Stimulated activated naive CD8-positive, alpha-beta T cell treated with anti-CD3 and anti-CD28 coated beads, Interleukin-15, Interleukin-2, amounts not matched to agents 100 U/mL and 50 U/mL, for 24 hours (primary cell): Measurements from ENCODE around the gene OR6C2.
"Not testable (repeated sequence)": the region's sequence is repeated elsewhere in the genome, so short reads cannot be mapped to it uniquely, and the experiment has no call there.

Experiments
- ATAC-seq: fragments of 150-1000 bp; cut with Tn5 transposase; one replicate; pipeline ENCODE4 v1.10.0; 2021
- DNase-seq: peaks from one replicate; pipeline ENCODE4 v3.0.0; 2021

Gene OR6C2

DNA sequence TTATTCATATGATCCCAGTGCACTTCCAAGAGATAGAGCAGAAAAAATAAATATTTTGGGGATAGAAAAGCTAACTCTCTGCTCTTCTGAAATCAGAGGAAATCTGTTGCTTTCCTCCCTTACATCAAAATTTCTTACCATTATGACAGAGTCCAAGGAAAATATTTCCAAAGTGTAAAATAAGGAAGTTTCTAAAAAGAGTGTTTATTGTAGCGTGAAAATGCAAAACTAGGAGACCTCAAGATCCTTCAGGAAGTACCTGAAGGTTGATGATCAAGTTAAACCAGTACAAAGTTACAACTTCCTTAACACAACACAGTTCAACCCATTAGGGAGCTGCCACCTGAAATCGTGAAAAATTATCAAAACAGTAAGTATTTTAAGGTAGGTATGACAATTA lies at the start of gene OR6C2:
TSS of gene OR6C2 (plus strand) at position 301 of the 400 bp plus-strand sequence. CDS start 8,138 bp downstream, outside the sequence.
- DNase-seq (no peak), ATAC-seq (no peak)

DNA sequence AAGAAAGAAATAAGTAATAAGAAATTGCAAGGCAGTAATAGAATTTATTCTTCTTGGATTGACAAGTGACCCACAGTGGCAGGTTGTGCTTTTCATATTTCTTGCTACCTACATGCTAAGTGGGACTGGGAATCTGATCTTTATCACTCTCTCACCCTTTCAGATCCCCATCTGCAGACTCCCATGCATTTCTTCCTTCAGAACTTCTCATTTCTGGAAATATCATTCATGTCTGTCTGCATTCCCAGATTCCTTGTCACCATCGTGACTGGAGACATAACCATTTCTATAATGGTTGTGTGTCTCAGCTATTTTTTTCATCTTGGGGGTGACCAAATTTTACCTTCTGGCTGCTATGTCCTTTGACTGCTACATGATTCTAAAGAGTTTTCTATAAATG lies 47.5 kb upstream of the OR6C2 start:
- ATAC-seq: no peak
- no peak for DNase-seq

DNA sequence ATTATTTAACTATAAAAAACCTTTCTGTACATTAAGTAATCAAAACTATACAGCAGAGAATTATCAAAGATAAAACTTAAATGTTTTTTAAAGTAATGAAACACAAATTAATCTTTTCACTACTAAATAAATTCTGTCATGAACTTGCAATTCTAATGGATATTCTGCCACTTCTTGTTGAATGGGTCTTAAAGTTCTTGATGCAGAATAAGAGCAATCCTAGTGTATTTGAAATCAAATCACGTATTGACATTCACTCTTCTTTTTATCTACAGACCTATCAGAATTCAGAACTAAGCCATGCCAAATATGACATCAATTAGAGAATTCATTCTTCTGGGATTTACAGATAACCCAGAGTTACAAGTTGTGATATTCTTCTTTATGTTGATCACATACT lies 43.6 kb upstream of the OR6C2 start, which contains the start of gene OR6C65:
TSS of gene OR6C65 (plus strand) at position 301 of the 400 bp plus-strand sequence. CDS start at position 301, 0 bp downstream.
- ATAC-seq (no peak), DNase-seq (no peak)

DNA sequence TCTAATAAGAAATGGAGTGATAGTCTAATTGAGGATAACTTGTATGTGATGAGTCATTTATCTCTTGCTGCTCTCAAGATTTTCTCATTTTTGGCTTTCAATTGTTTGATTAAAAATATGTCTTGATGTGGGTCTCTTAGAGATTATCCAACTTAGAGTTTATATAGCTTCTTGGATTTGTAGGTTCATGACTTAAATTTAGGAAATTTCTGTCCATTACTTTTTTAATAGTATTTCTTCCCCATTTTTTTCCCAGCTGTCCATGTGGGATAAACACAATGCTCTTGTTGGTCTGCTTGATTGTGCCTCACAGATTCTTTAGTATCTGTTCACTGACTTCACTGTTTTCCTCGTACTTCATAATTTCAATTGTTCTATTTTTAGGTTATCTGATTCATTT lies 36.0 kb upstream of the OR6C2 start:
- ATAC-seq (no peak), DNase-seq (no peak)

DNA sequence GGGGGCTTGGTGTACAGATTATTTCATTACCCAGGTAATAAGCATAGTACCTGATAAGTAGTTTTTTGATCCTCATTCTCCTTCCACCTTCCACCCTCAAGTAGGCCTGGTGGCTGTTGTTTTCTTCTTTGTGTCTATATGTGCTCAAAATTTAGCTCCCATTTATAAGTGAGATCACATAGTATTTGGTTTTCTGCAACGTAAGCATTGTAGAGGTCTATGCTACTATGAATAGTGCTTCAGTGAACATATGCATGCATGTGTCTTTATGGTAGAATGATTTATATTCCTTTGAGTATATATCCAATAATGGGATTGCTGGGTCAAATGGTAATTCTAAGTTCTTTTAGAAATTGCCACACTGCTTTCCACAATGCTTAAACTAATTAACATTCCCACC lies 34.7 kb upstream of the OR6C2 start:
- DNase-seq, ATAC-seq: not testable (repeated sequence)

DNA sequence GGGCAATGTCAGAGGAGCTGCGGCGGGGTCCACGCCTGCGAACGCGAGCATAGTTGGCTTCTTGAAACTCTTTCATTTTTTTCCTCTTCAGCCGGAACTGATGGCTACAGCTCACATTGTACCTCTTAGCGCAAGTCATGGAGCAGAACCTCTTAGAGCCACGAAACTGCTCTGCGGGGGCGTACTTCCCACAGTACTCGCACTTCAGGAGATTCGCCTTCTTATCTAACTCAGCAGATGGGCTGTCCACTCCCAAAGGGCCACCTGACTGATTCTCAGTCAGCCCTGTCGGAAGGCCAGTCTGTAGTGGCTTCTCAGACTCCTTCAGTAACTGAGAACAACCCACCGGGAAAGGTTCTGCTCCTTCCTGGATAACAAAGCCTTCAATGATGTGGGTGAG lies 31.7 kb upstream of the OR6C2 start:
- not testable (repeated sequence) for ATAC-seq, DNase-seq

DNA sequence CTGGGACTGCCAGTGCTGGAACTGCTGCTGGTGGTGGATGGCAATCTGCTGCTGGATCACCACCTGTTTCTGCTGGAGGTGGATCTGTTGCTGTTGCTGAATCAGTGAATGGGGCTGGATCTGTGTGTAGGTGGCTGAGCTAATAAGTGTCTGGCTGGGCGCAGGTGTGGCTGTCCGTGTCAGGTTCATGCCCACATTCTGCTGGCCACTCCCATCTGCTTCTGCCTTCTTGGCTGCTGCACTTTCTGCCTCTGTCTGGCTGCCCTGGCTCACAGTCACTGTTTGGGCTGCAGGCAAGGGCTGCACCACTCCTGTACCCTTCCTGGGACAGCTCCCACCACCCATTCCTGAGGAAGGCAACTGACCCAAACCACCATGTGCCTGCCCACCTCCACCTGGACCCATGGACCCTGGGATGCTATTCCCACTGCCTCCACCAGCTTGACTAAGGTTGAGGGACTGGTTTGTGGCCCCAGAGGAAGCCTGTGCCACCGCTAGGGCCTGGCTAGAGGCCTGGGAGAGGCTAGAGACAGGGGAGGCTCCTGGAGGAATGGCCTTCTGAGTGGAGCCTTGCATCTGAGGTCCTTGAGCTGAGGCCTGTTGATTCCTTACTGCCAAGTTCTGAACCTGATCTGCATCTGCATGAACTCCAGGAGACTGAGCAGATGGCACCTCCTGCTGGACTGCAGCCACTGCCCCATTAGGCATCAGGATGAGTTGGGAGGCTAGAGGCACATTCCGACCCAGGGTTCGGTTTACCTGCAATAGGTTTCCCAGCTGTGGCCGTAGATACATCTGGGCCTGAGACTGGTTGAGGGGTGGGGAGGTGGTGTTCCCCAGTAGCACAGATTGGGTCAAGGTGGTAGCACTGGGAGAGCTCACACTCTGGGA lies 30.1 kb upstream of the OR6C2 start:
- ATAC-seq, DNase-seq: not testable (repeated sequence)

DNA sequence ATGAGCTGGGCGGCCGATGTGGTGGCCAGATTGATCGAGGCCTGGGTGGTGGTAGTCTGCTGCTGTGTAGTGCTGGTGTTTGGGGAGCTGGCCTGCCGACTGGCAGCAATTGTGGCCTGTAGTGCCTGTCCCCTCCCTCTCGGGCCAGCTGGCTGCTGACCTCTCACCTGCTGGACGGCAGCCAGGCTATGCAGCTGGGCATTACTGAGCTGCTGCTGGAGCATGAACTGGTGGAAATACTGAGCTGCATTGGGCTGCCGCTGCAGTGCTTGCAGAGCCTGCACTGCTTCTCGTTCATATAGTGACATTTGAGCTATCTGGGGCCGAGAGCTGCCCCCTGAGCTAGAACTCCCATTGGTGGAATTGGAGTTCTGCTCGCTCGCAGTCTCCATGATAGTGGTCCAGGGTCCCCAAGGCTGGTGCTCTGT lies 29.5 kb upstream of the OR6C2 start:
- ATAC-seq, DNase-seq: not testable (repeated sequence)

DNA sequence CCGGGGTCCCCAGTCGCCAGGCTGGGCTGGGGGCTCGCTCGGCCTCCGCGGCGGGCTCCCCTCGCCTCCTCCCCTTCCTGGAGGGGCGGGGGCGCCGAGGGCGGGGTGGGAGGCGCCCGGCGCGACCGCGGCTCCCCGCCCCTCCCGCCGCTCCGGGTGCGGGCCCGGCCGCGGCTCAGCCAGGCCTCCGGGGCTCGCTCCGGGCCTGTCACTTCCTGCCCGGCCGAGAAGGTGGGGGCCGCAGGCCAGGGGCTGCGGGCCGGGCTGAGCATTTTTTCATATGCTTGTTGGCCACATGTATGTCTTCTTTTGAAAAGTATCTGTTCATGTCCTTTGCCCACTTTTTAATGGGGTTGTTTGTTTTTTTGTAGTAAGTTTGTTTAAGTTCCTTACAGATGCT lies 29.0 kb upstream of the OR6C2 start:
- ATAC-seq, DNase-seq: not testable (repeated sequence)

DNA sequence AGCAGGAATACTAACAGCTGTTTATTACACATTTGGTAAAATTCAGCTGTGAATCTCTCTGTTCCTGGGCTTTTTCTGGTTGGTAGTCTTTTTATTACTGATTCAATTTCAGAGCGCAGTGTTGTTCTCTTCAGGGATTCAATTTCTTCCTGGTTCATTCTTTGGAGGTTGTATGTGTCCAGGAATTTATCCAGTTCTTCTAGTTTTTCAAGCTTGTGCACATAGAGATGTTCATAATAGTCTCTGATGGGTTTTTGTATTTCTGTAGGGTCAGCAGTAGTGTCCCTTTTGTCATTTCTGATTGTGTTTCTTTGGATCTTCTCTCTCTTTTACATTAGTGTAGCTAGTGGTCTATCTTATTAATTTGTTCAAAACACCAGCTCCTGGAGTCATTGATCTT lies 26.9 kb upstream of the OR6C2 start:
- ATAC-seq (no peak), DNase-seq (no peak)

DNA sequence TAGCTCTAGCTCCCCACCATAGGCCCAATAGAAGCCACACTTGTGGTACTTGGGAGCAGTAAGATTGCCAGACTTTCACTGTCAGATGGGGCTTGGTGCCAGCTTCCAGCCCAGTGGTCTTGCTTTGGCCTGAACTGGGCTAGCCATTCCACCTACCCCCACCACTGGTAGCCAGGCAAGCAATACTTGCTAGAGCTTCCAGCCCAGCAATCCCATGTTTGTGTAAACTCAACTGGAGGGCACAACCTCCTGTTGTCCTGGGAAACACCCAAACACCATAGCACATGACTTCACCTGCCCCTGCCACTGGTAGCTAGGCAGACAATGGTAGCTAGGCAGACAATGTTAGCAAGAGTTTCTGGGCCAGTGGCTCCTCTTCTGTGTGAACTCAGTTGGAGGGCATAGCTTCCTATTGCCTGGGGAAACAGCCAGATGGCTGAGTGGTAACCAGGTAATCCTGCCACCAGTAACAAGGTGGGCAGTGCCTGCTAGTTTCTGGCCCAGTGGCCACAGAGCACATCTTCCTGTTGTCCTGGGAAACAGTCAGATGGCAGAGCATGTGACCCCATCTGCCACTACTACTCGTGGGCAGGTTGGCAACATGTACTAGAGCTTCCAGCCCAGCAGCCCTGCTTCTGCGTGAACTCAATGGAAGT lies 23.4 kb upstream of the OR6C2 start:
- no peak for DNase-seq
- no peak for ATAC-seq

DNA sequence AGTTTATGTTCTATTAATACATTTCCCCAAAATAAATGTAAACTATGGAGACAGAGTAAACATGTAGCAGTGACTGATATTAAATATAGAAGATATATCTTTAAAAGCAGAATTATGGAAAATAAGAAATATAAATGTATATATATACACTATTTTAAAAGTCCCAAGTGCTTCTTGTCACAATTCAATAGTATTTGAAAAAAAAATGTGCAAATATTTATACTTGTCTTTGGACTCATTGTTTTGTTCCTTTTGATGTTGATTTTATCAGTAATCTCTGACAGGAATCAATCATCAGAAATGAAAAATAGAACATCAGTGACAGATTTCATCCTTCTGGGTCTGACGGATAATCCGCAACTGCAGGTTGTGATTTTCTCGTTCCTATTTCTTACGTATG lies 17.9 kb upstream of the OR6C2 start, which contains the start of gene OR6C76:
TSS of gene OR6C76 (plus strand) at position 301 of the 400 bp plus-strand sequence. CDS start at position 301, 0 bp downstream.
- DNase-seq (no peak), ATAC-seq (no peak)

DNA sequence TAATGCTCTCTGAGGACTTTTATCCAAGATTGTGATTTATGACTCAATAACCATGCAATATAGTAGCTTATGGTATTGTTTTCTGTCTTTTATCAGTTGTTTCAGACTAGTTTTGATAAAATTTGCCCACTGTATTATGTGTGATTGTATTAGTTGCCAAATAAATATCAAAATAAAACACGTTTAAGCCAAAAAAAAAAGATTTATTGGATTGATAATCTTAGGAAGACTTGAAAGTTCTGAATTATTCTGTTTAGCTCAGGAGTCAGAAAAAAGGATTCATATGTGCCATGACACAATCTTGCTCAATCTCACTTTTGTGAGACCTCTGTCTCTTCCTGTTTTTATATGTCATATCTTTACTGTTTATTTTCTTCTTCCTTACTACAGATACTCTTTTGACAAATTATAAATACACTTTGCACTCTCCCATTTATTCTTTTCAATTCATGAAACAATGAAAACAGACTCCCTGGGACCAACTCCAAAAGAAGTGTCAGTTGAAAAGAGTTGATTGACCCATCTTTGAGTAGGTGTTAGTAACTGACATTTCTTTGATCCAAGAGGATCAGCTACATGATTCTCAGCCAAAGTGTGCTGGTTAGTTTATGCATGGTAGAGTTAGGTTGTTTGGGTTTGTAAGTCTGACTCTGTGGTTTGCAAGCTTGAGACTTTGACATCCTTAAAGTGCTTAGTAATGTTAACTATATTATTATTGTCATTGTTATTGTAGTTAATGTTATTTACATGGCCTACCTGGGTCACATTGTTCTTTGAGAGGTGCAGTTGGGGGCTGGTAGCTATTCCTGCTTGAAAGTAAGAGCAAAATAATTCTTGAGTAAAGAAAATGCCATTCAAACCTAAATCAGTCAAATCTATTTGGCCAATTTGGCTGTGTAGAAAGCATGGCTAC lies 15.3 kb upstream of the OR6C2 start:
- no peak for ATAC-seq
- DNase-seq: no peak

DNA sequence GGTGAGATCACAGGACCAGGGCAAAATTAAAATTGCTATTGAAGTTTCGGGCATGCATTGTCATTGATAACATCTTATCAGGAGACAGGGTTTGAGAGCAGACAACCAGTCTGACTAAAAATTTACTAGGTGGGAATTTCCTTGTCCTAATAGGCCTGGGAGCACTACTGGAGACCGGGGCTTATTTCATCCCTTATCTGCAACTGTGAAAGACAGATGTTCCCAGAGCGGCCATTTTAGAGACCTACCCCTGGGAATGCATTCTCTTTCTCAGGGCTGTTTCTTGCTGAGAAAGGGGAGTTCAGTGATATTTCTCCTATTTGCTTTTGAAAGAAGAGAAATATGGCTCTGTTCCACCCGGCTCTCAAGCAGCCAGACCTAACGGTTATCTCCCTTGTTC lies 2.6 kb upstream of the OR6C2 start:
- ATAC-seq, DNase-seq: not testable (repeated sequence)

DNA sequence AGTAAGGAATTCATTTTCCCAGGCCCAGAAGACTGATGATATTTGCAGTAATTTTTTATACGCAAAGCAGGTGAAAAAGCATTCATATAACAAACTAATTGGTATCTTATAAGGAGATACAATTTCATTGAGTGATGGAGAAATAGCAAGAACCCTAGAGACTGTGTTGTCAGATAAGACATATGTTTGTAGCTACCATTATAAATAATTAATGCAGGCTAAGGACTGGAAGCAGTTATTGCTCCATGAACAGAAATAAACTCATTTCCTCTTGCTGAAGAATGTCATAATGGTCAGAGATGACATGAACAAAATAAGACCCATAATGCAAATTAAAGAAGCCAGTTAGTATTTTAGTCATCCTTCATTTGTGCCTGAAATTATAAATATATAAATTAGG lies 1.5 kb downstream of the OR6C2 start:
- no peak for ATAC-seq
- no peak for DNase-seq

DNA sequence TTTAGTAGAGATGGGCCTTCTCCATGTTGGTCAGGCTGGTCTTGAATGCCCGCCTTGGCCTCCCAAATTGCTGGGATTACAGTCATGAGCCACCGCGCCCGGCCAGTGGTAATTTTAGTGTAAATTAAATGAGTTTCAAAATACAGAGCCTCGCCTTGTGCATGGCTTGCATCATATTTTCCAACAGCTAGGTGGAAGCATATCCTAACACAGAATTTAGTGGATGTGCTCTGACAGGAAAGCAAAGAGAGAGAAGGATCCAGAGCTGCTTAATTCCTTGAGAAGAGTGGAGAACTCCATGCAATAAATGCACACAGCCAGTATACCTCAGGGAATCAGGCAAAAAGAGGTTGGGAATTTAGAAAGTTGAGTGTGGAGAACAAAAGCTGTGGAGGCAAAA lies 2.5 kb downstream of the OR6C2 start:
- DNase-seq (no peak), ATAC-seq (no peak)

DNA sequence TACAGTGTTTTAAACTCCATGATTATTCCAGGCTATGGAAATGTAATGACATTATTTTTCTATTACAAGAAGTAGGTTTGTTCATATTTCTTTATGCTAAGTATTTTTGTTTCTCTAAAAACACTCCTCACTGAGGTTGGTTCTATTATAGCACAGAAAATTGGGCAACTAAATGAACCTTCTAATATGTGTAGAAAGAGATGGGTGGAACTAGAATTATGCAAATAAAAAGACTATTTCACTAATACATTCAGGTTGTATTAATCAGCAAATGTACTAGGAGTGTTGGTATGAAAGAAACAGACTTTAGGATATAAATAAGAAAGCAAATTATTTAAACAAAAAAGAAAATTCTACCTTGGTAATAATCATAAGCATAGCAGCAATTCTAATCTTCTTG lies 4.9 kb downstream of the OR6C2 start:
- DNase-seq (no peak), ATAC-seq (no peak)

DNA sequence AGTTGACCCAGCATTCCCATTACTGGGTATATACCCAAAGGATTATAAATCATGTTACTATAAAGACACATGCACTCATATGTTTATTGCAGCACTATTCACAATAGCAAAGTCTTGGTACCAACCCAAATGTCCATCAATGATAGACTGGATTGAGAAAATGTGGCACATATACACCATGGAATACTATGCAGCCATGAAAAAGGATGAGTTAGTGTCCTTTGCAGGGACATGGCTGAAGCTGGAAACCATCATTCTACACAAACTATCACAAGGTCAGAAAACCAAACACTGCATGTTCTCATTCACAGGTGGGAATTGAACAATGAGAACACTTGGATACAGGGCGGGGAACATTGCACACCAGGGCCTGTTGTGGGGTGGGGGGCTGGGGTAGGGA lies 21.1 kb downstream of the OR6C2 start:
- ATAC-seq, DNase-seq: not testable (repeated sequence)

DNA sequence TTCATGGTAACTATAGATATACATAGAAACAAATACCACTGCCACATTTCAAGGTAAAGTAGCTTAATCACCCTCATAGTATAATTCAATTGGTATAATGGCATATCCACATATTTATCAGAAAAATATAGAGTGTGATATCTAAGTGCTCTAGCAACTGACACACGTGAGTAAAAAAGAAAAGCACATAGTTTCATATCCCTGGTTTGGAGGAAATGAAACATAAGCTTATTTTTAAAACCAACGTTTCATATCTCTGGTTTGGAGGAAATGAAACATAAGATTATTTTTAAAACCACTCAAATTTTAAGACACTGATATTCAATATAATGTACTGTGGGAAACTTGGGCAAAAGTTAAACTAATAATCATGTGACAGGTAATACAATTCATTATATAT lies 24.0 kb downstream of the OR6C2 start:
- DNase-seq (no peak), ATAC-seq (no peak)

DNA sequence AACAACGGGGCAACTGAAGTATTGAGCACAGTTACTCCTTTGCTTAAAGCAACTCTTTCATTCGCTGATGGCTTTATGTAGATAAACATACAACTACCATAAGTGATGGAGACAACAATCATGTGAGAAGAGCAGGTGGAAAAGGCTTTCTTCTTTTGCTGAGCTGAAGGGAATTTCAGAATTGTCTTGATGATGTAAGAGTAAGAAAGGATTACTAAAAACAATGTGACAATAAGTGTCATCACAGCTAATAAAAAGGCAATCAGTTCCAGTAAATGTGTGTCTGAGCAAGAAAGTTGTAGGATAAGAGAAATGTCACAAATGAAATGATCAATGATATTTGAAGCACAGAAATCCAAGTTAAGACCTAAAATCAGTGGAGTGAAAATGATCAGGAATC lies 25.4 kb downstream of the OR6C2 start:
- no peak for ATAC-seq

DNA sequence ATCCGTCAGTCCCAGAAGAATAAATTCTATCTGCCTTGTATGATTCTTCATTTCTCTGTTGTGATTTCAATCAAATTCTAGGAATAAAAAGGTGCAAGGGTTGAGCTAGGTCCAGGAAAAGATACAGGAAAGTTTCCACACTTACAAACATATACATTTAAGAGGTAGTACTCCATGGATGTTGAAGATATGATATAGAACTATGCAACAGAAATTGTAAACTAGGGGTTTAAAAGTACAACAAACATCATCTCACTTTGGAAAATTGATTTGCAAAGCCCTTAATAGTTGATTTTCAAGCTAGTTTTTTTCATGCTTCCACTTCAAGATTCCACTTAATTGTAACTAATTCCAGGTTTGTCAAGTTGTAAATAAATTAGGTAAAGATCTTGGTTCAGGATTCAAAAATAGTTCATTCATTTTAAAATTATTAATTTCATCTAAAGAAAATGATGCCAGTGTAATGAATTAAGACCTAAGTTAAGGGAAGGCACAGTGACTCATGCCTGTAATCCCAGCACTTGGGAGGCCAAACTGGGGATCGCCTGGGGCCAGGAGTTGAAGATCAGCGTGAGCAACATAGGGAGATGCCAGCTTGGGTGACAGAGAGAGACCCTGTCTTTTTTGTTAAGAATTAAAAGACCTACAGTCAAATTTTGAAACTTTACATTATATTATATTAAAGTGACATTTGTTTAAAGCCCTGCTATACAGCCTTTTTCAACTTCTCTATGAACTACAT lies 26.4 kb downstream of the OR6C2 start, which contains the start of gene OR6C70:
TSS of gene OR6C70 (minus strand) at position 51 of the 742 bp plus-strand sequence. CDS start at position 51, 0 bp downstream.
- DNase-seq (no peak), ATAC-seq (no peak)

More for the DNA sequence above, 25.4 kb downstream of the OR6C2 start:
- DNase-seq: no peak
